Progenitor cell of endocrine pancreas (in vitro differentiated cells): Measurements from ENCODE around the gene DMP1. TPM values are rescaled to one million over a fixed set of nuclear protein-coding genes. Genes with fewer than 3 reads are reported as not detected.

Source experiments
- DNase-seq: peaks from one replicate; pipeline ENCODE4 v3.0.0; 2021; ENCODE audit warnings: low spot score; ENCODE audit not compliant: unreplicated experiment
- H3K27ac Mint-ChIP-seq: 2 replicates; pipeline ENCODE4 v1.8.0; 2021; ENCODE audit warnings: mild to moderate bottlenecking, moderate library complexity, mixed read lengths
- H3K27me3 Mint-ChIP-seq: 2 replicates; pipeline ENCODE4 v1.8.0; 2021; ENCODE audit warnings: mixed read lengths
- H3K36me3 Mint-ChIP-seq: 2 replicates; pipeline ENCODE4 v1.8.0; 2022; ENCODE audit warnings: mixed read lengths; ENCODE audit not compliant: insufficient read depth
- H3K4me1 Mint-ChIP-seq: 2 replicates; pipeline ENCODE4 v1.8.0; 2021; ENCODE audit warnings: low read depth, mixed read lengths
- H3K4me3 Mint-ChIP-seq: 2 replicates; pipeline ENCODE4 v1.8.0; 2021; ENCODE audit warnings: low read depth, mild to moderate bottlenecking, moderate library complexity, mixed read lengths
- H3K9me3 Mint-ChIP-seq: 2 replicates; pipeline ENCODE4 v1.8.0; 2021; ENCODE audit warnings: low read depth, mixed read lengths
- total RNA-seq: library from RNA; stranded (reverse); gene quantifications from 2 replicates; pipeline ENCODE4 v1.2.1, GENCODE V29; 2021
- TF ChIP-seq, protein P1 (sequence below): fragments of 200-600 bp; sonication (generic); IDR thresholded peaks from one replicate; pipeline ENCODE4 v1.5.0; 2021; ENCODE audit warnings: antibody characterized with exemption, mild to moderate bottlenecking; ENCODE audit not compliant: unreplicated experiment

Gene DMP1
- total RNA-seq, 1 donor from 2014 or later = not detected

DNA sequence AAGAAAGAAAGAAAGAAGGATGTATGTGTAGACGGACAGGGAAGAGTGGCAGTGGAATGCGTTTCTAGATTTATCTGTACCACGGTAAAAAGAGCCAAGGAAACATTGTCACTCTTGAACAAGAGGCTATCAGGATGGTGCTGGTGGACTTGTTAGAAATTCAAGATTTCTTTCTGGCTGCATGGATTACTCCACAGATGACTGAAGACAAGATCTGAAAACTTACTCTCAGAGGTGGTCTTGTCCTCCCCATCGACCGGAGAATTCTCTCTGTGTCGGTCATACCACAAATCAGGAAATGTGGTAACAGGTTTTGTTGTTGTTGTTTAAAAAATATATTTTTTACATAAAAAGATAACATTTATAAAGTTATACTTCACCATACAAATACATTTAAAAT is 30.0 kb upstream of the DMP1 start:
- Mint-ChIP-seq H3K27me3 (peaks cover 5% of the 10 kb centered on the region), H3K4me3 (no peak overlapping the region), H3K36me3 (no peaks in the 10 kb centered on the region), H3K4me1 (peaks cover 4% of the 10 kb centered on the region), H3K27ac (no peak overlapping the region), H3K9me3 (peaks cover 6% of the 10 kb centered on the region)
- DNase-seq = no peak
- TF ChIP-seq, protein P1, sequence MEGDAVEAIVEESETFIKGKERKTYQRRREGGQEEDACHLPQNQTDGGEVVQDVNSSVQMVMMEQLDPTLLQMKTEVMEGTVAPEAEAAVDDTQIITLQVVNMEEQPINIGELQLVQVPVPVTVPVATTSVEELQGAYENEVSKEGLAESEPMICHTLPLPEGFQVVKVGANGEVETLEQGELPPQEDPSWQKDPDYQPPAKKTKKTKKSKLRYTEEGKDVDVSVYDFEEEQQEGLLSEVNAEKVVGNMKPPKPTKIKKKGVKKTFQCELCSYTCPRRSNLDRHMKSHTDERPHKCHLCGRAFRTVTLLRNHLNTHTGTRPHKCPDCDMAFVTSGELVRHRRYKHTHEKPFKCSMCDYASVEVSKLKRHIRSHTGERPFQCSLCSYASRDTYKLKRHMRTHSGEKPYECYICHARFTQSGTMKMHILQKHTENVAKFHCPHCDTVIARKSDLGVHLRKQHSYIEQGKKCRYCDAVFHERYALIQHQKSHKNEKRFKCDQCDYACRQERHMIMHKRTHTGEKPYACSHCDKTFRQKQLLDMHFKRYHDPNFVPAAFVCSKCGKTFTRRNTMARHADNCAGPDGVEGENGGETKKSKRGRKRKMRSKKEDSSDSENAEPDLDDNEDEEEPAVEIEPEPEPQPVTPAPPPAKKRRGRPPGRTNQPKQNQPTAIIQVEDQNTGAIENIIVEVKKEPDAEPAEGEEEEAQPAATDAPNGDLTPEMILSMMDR = no peak

GRCh38 chr4:87620491-87620890 is 29.6 kb upstream of the DMP1 start:
- no peak for DNase-seq
- Mint-ChIP-seq H3K27me3 (peaks cover 5% of the 10 kb centered on the region), H3K27ac (no peak overlapping the region), H3K9me3 (peaks cover 6% of the 10 kb centered on the region), H3K4me1 (peaks cover 4% of the 10 kb centered on the region), H3K36me3 (no peaks in the 10 kb centered on the region), H3K4me3 (no peak overlapping the region)
- TF ChIP-seq, protein P1 = no peak

DNA sequence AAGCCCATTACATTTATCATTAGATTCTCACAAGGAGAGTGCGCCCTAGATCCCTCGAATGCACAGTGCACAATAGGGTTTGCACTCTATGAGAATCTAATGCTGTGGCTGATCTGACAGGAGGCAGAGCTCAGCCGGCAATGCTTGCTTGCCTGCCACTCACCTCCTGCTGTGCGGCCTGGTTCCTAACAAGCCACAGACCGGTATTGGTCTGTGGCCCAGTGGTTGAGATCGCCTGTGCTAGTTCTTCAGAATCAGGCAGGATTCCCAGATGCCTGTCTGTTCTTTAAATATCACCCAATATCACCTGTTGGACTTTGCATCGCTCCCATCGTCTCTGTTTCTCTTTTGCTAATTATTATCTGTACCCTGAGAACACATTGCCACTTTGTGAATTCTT is 27.8 kb upstream of the DMP1 start:
- H3K4me1 Mint-ChIP-seq = peaks cover 4% of the 10 kb centered on the region
- peaks cover 3% of the 10 kb centered on the region for H3K36me3 Mint-ChIP-seq
- peaks cover 5% of the 10 kb centered on the region for H3K27me3 Mint-ChIP-seq
- no peak overlapping the region for H3K4me3 Mint-ChIP-seq
- TF ChIP-seq, protein P1 = no peak
- H3K9me3 Mint-ChIP-seq = peaks cover 10% of the 10 kb centered on the region
- no peak for DNase-seq
- no peak overlapping the region for H3K27ac Mint-ChIP-seq

GRCh38 chr4:87624698-87625097 is 25.4 kb upstream of the DMP1 start:
- H3K4me1 Mint-ChIP-seq = peaks cover 4% of the 10 kb centered on the region
- H3K4me3 Mint-ChIP-seq = no peak overlapping the region
- H3K9me3 Mint-ChIP-seq = peaks cover 13% of the 10 kb centered on the region
- TF ChIP-seq, protein P1 = no peak
- peaks cover 5% of the 10 kb centered on the region for H3K27me3 Mint-ChIP-seq
- no peak overlapping the region for H3K27ac Mint-ChIP-seq
- H3K36me3 Mint-ChIP-seq = peaks cover 3% of the 10 kb centered on the region
- DNase-seq = no peak

DNA sequence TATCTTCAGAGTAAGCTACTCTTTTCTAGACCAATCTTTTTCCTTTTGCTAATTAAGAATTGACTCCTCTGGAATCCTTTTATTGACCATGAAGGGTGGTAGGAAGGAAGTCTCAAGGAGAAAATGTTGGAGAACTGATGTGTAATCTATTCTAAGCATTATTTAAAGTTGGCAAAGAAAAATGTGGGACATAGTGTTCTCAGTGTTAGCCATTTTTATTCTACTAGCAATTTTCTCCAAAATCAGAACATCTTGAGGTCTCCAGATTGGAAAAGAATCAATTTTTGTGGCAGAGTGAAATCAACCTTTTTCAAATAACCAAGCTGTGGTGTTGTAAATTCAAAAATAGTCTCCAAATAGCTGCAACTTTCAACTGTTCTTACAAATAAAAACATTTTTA is 18.4 kb upstream of the DMP1 start:
- TF ChIP-seq, protein P1 = no peak
- H3K27ac Mint-ChIP-seq = no peak overlapping the region
- DNase-seq = no peak
- no peaks in the 10 kb centered on the region for H3K27me3 Mint-ChIP-seq
- no peaks in the 10 kb centered on the region for H3K36me3 Mint-ChIP-seq
- no peak overlapping the region for H3K4me3 Mint-ChIP-seq
- no peaks in the 10 kb centered on the region for H3K4me1 Mint-ChIP-seq
- peaks cover 6% of the 10 kb centered on the region for H3K9me3 Mint-ChIP-seq
